HG03521 (cell line): Measurements from ENCODE around the gene PPP3R2.
A peak's percentile ranks its signal among the peaks of the same experiment; 100 is the strongest.
"Not testable (repeated sequence)": the region's sequence is repeated elsewhere in the genome, so short reads cannot be mapped to it uniquely, and the experiment has no call there.

Experiments
- ATAC-seq: cut with Tn5 transposase; IDR thresholded peaks from one replicate; pipeline ENCODE4 v1.9.1; 2021; ENCODE audit warnings: mild to moderate bottlenecking, moderate library complexity; ENCODE audit not compliant: unreplicated experiment

Gene PPP3R2

GRCh38 chr9:101590074-101590473 lies 4.7 kb downstream of the PPP3R2 start:
- not testable (repeated sequence) for ATAC-seq

GRCh38 chr9:101587332-101588043 lies 7.3 kb downstream of the PPP3R2 start:
- ATAC-seq: no peak

GRCh38 chr9:101586651-101587050 lies 8.1 kb downstream of the PPP3R2 start:
- peak; percentile 75 for ATAC-seq

GRCh38 chr9:101585740-101586139 lies 9.0 kb downstream of the PPP3R2 start:
- ATAC-seq: no peak

GRCh38 chr9:101582553-101582952 lies 12.2 kb downstream of the PPP3R2 start:
- no peak for ATAC-seq

- no peak for ATAC-seq
These were observed 14.8 kb downstream of the PPP3R2 start for GRCh38 chr9:101579711-101580545.

- no peak for ATAC-seq
These were observed 16.4 kb downstream of the PPP3R2 start for GRCh38 chr9:101578378-101578777.

GRCh38 chr9:101574731-101575333 lies 19.9 kb downstream of the PPP3R2 start:
- no peak for ATAC-seq

GRCh38 chr9:101572316-101572715 lies 22.5 kb downstream of the PPP3R2 start:
- ATAC-seq: no peak

- ATAC-seq: no peak
These were observed 23.7 kb downstream of the PPP3R2 start for GRCh38 chr9:101571114-101571513.

GRCh38 chr9:101569741-101570501 lies 24.8 kb downstream of the PPP3R2 start:
- no peak for ATAC-seq

- ATAC-seq: no peak
These were observed 26.9 kb downstream of the PPP3R2 start for GRCh38 chr9:101567725-101568350.

GRCh38 chr9:101566904-101567724 lies 27.7 kb downstream of the PPP3R2 start:
- ATAC-seq: peak; percentile 70

- ATAC-seq: no peak
These were observed 30.5 kb downstream of the PPP3R2 start for GRCh38 chr9:101564252-101564651.

GRCh38 chr9:101562966-101563365 lies 31.8 kb downstream of the PPP3R2 start:
- ATAC-seq: no peak

- ATAC-seq: no peak
These were observed 33.0 kb downstream of the PPP3R2 start for GRCh38 chr9:101561740-101562139.

GRCh38 chr9:101549472-101550098 lies 45.2 kb downstream of the PPP3R2 start:
- not testable (repeated sequence) for ATAC-seq

GRCh38 chr9:101543098-101543735 lies 51.6 kb downstream of the PPP3R2 start:
- ATAC-seq: no peak
